Fibroblast of villous mesenchyme (primary cell): ENCODE measurements around the gene HORMAD2. TPM values are rescaled to one million over a fixed set of nuclear protein-coding genes. Genes with fewer than 3 reads are reported as not detected.
"Not testable (repeated sequence)": the region's sequence is repeated elsewhere in the genome, so short reads cannot be mapped to it uniquely, and the experiment has no call there.

Experiments
- DNase-seq: peaks from one replicate; pipeline ENCODE4 v3.0.0-alpha.2; 2010; ENCODE audit warnings: low read depth
- H3K4me3 ChIP-seq: 2 replicates; pipeline ENCODE4 v1.5.1; 2011; ENCODE audit warnings: low read depth, mild to moderate bottlenecking, low read length
- total RNA-seq: library from RNA; depleted of rRNA; stranded (reverse); fragments of >200 nt; gene quantifications from 2 replicates; pipeline ENCODE4 v1.2.3, GENCODE V29; 2012
- TF ChIP-seq, protein P1 (sequence below): IDR thresholded peaks from 2 replicates; pipeline ENCODE4 v1.5.1; 2012; ENCODE audit warnings: low read depth, mild to moderate bottlenecking, low read length; ENCODE audit not compliant: insufficient read depth

The HORMAD2 gene
- total RNA-seq, 1 donor: not detected

DNA sequence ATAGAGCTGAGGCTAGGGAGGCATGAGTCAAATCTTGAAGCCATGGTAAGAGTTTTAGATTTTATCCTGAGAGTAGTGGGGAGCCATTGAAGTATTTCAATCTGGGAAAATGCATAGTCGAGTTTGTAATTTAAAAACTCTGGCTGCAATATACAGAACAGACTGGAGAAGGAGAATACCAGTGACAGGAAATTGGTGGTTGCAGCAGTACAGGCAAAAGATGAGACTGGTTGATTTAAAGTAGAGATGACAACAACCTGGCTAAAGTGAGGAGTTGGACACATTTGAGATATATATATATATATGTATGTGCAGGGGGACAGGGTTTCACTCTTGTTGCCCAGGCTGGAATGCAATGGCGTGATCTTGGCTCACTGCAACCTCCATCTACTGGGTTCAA is 6.2 kb downstream of the HORMAD2 start:
- no peak overlapping the region for H3K4me3 ChIP-seq
- DNase-seq: no peak
- TF ChIP-seq, protein P1, sequence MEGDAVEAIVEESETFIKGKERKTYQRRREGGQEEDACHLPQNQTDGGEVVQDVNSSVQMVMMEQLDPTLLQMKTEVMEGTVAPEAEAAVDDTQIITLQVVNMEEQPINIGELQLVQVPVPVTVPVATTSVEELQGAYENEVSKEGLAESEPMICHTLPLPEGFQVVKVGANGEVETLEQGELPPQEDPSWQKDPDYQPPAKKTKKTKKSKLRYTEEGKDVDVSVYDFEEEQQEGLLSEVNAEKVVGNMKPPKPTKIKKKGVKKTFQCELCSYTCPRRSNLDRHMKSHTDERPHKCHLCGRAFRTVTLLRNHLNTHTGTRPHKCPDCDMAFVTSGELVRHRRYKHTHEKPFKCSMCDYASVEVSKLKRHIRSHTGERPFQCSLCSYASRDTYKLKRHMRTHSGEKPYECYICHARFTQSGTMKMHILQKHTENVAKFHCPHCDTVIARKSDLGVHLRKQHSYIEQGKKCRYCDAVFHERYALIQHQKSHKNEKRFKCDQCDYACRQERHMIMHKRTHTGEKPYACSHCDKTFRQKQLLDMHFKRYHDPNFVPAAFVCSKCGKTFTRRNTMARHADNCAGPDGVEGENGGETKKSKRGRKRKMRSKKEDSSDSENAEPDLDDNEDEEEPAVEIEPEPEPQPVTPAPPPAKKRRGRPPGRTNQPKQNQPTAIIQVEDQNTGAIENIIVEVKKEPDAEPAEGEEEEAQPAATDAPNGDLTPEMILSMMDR: no peak

DNA sequence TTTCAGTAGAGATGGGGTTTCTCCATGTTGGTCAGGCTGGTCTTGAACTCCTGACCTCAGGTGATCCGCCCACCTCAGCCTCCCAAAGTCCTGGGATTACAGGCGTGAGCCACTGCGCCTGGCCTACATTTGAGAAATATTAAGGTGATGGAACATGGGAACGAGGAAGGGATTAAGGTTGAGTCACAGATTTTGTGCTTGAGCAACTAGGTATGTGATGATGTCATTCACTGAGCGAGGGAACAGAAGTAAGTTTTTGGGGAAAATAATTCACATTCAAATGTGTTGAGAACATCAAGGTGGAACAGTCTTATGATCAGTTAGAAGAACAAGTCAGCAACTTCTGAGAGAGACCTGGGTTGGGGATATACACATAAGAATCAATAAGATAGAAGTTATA is 6.8 kb downstream of the HORMAD2 start:
- DNase-seq, H3K4me3 ChIP-seq: not testable (repeated sequence)

DNA sequence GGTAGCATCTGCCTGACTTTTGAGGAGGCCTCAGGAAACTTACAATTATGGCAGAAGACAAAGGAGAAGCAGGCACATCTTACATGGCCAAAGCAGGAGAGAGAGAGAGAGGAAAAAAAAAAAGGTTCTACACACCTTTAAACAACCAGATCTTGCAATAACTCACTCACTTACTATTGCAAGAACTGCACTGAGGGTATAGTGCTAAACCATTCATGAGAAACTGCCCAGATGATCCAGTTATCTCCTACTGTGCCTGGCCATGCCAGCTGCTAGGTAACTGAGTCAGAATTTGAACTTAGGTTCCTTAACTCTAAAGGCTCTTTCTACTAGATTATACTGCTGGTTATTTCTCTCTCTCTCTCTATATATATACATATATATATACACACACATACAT is 7.3 kb downstream of the HORMAD2 start:
- H3K4me3 ChIP-seq: no peak overlapping the region
- no peak for DNase-seq
- TF ChIP-seq, protein P1: no peak

DNA sequence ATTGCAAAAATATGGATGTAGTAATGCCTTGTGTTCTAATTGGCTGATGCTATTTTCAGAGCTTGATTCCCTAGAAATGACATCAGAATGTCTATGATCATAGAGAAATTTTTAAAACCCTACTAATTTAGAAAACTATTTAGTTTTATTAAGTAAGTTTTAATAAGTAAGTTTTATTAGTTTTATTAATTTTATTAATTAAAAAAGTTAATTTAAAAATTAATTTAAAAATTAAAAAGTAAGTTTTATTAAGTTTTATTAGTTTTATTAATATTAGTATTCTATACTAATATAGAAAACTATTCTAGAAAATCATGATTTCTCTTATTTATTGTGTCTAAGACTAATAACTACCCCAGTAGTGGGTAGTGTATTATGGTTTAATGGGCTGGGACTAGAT is 8.2 kb downstream of the HORMAD2 start:
- TF ChIP-seq, protein P1: no peak
- no peak overlapping the region for H3K4me3 ChIP-seq
- DNase-seq: no peak

DNA sequence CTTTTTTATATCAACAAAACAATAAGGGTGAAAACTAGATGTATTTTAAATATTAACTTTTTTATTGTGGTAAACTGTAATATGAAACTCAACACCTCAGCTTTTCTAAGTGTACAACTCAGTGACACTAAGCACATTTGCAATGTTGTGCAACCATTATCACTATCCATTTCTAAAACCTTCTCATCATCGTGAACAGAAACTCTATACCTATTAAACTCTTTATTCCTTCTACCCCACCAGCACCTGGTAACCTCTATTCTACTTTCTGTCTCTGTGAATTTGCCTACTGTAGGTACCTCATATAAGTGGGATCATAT is 9.4 kb downstream of the HORMAD2 start:
- no peak overlapping the region for H3K4me3 ChIP-seq
- DNase-seq: peak; percentile 13
- TF ChIP-seq, protein P1: no peak

DNA sequence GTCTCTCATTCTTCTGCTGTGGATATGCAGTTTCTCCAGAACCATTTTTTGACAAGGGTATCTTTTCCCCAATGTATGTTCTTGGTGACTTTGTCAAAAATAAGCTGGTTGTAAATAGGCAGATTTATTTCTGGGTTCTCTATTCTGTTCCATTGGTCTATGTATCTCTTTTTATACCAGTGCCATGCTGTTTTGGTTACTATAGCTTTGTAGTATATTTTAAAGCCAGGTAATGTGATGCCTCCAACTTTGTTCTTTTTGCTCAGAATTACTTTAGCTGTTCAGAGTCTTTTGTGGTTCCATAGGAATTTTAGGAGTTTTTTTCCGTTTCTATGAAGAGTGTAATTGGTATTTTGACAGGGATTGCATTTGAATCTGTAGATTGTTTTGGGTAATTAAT is 12.4 kb downstream of the HORMAD2 start:
- no peak for DNase-seq
- no peak overlapping the region for H3K4me3 ChIP-seq
- TF ChIP-seq, protein P1: no peak

DNA sequence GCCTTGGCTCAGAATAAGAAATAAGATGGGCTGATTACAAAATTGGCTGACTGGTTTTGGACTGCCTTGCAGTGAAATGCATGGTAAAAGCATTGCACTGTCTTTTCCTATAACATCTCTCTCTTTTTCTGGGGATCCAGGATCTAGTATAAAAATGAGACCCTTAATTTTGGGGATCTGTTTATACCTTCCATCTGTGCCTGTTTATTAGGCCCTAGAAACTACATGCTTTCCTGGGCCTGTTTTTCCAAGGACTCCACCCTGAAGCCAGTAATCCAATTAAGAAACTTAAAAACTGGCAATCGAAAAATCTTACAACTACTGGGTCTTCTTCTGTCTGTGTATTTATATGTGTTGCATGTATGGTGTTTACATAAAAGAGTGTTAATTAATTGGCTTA is 14.5 kb downstream of the HORMAD2 start:
- DNase-seq: no peak
- TF ChIP-seq, protein P1: no peak
- H3K4me3 ChIP-seq: no peak overlapping the region

DNA sequence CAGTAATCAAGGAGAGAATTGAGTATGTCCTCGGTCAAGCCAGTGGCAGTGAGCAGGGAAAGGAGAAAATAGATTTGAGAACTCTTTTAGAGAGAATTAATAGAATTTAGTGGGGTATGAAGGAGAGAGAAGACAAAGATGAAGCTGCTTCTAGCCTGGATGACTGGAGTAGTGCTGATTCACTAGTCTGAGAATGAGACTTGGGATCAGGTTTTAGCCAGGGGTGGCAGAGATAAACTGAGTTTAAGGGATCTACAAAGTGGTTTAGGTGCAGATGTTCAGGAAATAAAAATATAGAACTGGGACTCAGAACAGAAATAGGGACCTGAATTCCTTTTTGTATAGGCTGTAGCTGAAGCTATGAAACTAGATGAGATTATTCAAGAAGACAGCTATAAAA is 17.6 kb downstream of the HORMAD2 start:
- no peak for DNase-seq
- TF ChIP-seq, protein P1: no peak
- H3K4me3 ChIP-seq: no peak overlapping the region

DNA sequence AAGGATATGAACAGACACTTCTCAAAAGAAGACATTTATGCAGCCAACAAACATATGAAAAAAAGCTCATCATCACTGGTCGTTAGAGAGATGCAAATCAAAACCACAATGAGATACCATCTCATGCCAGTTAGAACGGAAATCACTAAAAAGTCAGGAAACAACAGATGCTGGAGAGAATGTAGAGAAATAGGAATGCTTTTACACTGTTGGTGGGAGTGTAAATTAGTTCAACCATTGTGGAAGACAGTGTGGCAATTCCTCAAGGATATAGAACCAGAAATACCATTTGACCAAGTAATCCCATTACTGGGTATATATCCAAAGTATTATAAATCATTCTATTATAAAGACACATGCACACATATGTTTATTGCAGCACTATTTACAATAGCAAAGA is 20.5 kb downstream of the HORMAD2 start:
- not testable (repeated sequence) for H3K4me3 ChIP-seq, DNase-seq
